SIG-M5 treated with dmso at 0.1 percent for 504 hours (cell line): ENCODE data around the gene ITPRIPL1.

Experiments
- DNase-seq: peaks from one replicate; lab custom pipeline; 2025; ENCODE audit not compliant: unreplicated experiment; lab: John Stamatoyannopoulos, UW

ITPRIPL1 gene

GRCh38 chr2:96320728-96321622, 4.1 kb upstream of the ITPRIPL1 start:
- peak; percentile 11 for DNase-seq

DNA sequence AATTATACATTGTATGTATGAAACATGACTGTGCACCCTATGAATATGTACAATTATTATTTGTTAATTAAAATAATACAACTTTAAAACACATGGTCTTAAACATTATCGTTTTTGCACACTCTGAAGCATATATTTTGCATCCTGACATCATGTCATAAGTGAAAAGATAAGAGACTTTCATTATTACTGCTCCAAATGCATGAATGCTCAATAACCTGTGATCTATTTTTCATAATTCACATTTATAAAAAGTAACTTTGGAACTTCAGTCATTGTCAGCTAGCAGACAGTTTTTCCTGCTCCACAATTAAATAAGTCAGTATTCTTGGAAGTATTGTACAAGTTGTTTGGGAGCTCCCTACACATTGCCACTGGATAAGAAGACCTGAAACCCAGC, 1.3 kb upstream of the ITPRIPL1 start:
- DNase-seq, result no peak

- no peak for DNase-seq
These were observed 436 bp upstream of the ITPRIPL1 start for GRCh38 chr2:96324721-96325040.

DNA sequence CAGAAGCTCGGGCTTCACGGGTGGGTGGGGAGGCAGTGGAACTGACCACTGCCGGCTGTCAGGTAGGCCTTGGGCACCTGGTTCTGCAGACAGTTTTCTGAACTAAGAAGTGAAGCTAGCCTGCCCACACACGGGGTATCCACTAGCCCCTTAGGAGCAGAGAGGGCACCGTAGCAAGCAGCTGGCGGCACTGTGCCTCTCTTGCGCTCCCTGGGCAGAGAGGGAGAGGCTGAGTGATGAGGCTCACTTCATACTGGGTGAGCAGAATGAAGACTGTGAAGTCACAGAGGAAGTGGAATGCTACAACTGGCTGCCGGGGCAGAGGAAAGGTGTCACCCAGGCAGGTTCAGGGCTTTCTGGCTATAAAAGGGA, 753 bp downstream of the ITPRIPL1 start:
- no peak for DNase-seq

DNA sequence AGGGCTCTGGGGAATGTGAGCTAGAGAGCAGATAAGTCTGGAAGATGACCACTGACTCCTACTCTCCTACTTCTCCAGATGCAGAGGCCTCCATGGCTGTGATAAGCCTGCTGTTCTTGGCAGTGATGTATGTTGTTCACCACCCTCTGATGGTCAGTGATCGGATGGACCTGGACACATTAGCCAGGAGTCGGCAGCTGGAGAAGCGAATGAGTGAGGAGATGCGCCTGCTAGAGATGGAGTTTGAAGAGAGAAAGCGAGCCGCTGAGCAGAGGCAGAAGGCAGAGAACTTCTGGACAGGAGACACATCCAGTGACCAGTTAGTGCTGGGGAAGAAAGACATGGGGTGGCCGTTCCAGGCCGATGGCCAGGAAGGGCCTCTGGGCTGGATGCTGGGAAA, 1.4 kb downstream of the ITPRIPL1 start:
- DNase-seq, result no peak

DNA sequence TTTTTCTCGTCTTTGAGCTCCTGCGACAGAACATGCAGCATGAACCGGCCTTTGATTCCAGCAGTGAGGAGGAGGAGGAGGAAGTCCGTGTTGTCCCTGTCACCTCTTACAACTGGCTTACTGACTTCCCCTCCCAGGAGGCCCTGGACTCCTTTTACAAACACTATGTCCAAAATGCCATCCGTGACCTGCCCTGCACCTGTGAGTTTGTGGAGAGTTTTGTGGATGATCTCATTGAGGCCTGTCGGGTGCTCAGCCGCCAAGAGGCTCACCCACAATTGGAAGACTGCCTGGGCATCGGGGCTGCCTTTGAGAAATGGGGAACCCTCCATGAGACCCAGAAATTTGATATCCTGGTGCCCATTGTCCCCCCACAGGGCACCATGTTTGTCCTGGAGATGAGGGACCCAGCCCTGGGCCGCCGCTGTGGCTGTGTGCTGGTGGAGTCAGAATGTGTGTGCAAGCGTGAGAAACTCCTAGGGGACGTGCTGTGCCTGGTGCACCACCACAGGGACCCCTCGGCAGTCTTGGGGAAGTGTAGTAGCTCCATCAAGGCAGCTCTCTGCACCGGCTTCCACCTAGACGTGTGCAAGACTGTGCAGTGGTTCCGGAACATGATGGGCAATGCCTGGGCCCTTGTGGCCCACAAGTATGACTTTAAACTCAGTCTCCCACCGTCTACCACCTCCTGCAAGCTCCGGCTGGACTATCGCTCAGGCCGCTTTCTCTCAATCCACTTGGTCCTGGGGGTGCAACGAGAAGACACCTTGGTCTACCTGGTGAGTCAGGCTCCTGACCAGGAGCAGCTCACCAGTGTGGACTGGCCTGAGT, 2.1 kb downstream of the ITPRIPL1 start:
- DNase-seq, result no peak

- DNase-seq, result no peak
These were observed 4.3 kb downstream of the ITPRIPL1 start for GRCh38 chr2:96329456-96329855.

DNA sequence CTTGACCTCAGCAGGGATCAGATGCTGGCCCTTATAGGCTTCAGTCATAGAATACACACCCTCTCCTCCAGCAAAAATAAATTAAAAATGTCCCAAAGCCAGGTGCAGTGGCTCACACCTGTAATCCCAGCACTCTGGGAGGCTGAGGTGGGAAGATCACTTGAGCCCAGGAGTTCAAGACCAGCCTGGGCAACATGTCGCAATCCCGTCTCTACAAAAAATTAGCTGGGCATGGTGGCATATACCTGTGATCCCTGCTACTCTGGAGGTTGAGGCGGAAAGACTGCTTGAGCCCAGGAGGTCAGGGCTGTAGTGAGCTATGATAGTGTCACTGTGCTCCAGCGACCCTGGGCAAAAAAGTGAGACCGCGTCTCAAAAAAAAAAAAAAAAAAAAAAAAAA, 4.8 kb downstream of the ITPRIPL1 start:
- no peak for DNase-seq

DNA sequence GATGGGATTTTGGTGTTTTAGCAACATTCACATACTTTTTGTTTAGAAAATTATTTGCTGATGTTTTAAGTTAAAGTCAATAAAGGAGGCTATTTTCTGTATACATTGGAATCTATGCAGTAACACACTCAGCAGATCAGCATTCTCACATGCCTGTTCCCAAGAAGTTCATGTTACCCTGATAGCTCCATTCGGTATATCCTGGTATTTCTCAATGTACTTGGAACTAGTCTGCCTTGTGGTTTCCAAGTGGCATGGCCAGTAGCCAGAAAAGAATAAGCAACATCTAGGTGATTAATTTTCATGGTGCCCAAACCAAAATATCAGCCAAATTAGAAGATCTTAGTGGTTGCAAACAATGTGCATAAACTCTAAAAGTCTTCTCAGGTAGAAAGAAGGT, 5.3 kb downstream of the ITPRIPL1 start:
- no peak for DNase-seq

- no peak for DNase-seq
These were observed 8.6 kb downstream of the ITPRIPL1 start for GRCh38 chr2:96333708-96334107.

DNA sequence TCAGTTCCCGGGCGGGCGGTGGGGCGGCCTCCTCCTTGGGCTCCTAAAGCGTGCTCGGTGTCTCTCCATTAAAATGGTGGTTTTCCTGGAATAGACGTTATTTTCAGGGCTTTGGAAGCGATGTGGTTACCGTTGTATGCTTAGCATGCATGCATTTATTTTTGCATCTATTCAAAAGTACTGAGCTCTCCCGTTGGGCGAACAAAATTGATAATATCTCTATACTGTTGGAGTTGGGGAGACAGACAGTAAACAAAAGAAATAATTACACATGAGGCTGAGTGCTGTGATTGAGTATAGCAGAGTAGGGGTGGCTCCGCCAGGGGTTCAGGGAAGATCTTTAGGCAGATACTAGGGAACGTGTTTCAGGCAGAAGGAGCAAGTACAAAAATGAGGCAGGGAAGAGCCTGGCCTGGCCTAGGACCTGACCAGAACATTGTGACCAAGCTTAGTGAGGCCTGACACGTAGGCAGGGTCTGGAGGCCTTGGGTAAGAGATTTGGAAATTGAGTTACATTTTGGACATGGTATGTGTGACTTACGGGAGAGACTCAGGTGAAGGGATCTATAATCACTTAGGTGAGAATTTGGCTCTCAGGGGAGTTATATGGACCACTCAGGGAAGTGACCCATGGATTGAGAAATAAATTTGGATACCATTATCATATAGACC, 11.1 kb downstream of the ITPRIPL1 start:
- peak; percentile 30 for DNase-seq

- peak; percentile 79 for DNase-seq
These were observed 11.8 kb downstream of the ITPRIPL1 start for GRCh38 chr2:96336873-96337272.

DNA sequence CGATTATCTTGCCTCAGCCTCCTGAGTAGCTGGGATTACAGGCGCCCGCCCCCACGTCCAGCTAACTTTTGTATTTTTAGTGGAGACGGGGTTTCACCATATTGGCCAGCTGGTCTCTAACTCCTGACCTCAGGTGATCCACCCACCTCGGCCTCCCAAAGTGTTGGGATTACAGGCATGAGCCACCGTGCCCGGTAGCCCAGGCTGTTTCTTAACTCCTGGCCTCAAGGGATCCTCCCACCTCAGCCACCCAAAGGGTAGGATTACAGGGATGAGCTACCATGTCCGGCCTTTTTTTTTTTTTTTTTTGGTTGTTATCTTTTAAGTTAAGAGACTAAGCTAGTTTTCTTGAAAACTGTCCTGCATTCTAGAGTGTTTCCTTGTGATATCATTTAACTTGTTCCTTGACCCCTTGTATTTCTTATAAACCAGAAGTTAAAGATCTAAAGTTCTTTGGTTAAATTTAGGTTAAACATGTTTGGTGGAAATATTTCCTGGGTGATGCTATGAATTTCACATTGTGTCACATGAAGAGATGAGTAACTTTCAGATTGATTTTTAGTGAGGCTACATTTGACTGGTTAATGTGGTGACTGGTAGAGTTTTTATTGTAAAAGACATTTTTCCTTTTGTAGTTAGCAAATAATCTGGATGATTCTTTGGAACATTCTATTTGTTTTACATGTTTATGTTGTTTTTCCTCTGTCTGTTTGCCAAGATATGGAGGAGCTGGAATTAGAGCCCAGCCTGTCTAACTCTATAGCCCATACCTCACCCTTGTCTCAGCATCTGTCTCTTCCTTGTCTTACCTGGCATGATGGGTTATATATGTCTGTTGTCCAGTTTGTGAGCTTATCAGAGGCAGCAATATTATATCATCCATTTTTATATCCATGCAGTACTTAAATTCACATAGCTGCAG, 15.6 kb downstream of the ITPRIPL1 start:
- no peak for DNase-seq

GRCh38 chr2:96341641-96342040, 16.5 kb downstream of the ITPRIPL1 start:
- no peak for DNase-seq

DNA sequence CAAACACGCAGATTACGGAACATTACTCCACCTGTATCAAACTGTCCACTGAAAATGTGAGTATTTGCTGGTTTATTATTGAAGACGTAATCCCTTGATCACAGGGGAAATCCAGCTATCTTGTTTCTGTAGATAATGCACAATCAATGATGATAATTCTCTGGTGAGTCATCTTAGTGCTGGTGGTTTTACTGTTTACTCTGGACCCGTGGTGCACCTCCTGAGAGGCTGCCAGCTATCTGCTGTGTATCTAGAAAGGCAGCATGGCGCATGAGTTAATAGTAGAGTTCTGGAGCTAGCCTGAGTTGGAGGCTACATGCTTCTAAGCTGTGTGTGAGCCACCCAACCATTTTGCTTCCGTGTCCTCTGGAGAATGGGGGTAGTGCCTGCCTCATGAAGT, 17.0 kb downstream of the ITPRIPL1 start:
- DNase-seq, result no peak

GRCh38 chr2:96344011-96344410, 18.9 kb downstream of the ITPRIPL1 start:
- DNase-seq, result no peak

DNA sequence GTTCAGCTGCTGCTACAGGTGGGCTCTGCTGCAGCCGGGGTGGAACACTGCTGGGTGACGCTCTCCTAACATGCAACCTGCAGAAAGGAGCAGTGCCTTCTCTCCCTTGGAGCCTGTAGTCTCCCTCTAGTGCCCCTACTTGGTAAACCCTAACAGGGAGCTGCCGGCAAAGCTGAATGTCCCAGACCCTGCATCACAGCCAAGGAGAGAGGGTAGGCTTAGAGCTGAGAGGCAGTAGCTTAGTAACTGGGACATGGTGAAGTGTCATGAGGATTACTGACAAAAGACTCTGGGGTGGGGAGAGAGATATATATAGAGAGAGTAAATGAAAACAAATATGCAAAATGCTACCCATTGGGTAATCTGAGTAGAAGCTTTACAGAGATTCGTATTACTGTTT, 20.3 kb downstream of the ITPRIPL1 start:
- DNase-seq, result no peak

- DNase-seq, result no peak
These were observed 20.8 kb downstream of the ITPRIPL1 start for GRCh38 chr2:96345868-96346462.

GRCh38 chr2:96347395-96347794, 22.3 kb downstream of the ITPRIPL1 start:
- no peak for DNase-seq

DNA sequence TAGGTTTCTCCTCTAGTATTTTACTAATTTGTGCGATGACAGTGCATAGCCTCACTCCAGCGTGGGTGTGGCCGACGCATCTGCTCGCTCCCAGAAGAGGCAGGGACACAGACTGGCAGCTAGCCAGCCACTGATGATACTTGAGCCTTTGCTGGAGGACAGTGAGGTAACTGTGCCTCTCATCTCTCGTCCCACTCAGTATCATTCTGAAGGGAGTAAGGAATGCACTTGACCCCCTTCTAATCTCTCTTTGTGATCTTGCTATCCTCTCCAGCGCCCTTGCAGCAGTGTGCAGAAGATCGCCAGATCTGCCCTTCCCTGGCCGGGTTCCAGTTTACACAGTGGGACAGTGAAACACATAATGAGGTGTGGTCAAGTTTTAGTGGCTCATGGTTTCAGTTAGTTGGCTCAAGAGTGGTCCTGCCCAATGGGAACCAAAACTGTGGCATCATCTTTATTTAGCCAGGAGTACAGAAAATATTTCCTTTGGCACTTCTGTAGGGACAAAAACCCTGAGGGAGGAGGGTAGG, 28.0 kb downstream of the ITPRIPL1 start:
- DNase-seq, result no peak
